PFSK-1 (cell line): ENCODE results near the gene NLK.

Source experiments
- POLR2AphosphoS5 ChIP-seq: IDR thresholded peaks from 2 replicates; pipeline ENCODE4 v1.6.1; 2012; ENCODE audit warnings: low read depth, mild to moderate bottlenecking, control low read depth, low read length, moderate library complexity
- SIN3A ChIP-seq: IDR thresholded peaks from 2 replicates; pipeline ENCODE4 v1.6.1; 2012; ENCODE audit warnings: mild to moderate bottlenecking, low read length, moderate library complexity, borderline replicate concordance; ENCODE audit not compliant: insufficient read depth
- TAF1 ChIP-seq: IDR thresholded peaks from 2 replicates; pipeline ENCODE4 v1.6.1; 2012; ENCODE audit warnings: low read length, control low read depth, borderline replicate concordance; ENCODE audit not compliant: insufficient read depth
- TF ChIP-seq, protein P1 (sequence below), 2 experiments: IDR thresholded peaks; 2 replicates each; pipeline versions ENCODE4 v1.6.1 to v1.8.0; 2011 to 2012; ENCODE audit warnings: low read depth in 2 of 2, low read length in 2 of 2, control low read depth in 1 of 2, inconsistent platforms in 1 of 2, mild to moderate bottlenecking in 1 of 2, moderate library complexity in 1 of 2; ENCODE audit not compliant: insufficient read depth in 1 of 2

DNA sequence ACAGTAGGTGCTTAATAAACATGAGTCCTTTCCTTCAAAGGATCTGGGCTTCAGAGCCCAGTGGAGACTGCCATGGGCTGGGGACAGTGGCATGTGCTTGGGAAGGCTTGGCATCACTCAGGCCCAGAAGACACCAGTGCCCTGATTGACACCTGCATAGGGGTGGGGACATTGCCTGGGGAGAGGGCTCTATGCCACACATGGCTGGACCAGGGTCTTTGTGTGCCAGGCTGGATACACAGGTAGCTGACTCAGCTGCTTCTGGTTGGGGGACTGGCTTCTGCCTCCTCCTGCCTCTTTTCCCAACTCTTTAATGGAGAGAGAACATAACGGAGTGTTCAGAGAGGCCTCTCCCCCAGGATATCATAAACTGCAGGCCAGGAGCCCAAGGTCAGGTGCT, 183.4 kb downstream of the NLK start:
- TF ChIP-seq POLR2AphosphoS5 (no peak), TAF1 (no peak), SIN3A (no peak)
- TF ChIP-seq, protein P1, sequence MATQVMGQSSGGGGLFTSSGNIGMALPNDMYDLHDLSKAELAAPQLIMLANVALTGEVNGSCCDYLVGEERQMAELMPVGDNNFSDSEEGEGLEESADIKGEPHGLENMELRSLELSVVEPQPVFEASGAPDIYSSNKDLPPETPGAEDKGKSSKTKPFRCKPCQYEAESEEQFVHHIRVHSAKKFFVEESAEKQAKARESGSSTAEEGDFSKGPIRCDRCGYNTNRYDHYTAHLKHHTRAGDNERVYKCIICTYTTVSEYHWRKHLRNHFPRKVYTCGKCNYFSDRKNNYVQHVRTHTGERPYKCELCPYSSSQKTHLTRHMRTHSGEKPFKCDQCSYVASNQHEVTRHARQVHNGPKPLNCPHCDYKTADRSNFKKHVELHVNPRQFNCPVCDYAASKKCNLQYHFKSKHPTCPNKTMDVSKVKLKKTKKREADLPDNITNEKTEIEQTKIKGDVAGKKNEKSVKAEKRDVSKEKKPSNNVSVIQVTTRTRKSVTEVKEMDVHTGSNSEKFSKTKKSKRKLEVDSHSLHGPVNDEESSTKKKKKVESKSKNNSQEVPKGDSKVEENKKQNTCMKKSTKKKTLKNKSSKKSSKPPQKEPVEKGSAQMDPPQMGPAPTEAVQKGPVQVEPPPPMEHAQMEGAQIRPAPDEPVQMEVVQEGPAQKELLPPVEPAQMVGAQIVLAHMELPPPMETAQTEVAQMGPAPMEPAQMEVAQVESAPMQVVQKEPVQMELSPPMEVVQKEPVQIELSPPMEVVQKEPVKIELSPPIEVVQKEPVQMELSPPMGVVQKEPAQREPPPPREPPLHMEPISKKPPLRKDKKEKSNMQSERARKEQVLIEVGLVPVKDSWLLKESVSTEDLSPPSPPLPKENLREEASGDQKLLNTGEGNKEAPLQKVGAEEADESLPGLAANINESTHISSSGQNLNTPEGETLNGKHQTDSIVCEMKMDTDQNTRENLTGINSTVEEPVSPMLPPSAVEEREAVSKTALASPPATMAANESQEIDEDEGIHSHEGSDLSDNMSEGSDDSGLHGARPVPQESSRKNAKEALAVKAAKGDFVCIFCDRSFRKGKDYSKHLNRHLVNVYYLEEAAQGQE (IDR thresholded peaks at IDR 0.05; ENCODE audit: insufficient read depth in 1 of 2, low read depth in 2 of 2, low read length in 2 of 2) = no peak
